Measurements from ENCODE around the gene ABCA4. TPM values are rescaled to one million over a fixed set of nuclear protein-coding genes. Genes with fewer than 3 reads are reported as not detected.
A peak's percentile ranks its signal among the peaks of the same experiment; 100 is the strongest.
"Not testable (repeated sequence)": the region's sequence is repeated elsewhere in the genome, so short reads cannot be mapped to it uniquely, and the experiment has no call there.

The ABCA4 gene
- 0.11 TPM in 1 of 2 replicates, not detected in the other for total RNA-seq (2014; rRNA removed; shearing (Covaris generic))

DNA sequence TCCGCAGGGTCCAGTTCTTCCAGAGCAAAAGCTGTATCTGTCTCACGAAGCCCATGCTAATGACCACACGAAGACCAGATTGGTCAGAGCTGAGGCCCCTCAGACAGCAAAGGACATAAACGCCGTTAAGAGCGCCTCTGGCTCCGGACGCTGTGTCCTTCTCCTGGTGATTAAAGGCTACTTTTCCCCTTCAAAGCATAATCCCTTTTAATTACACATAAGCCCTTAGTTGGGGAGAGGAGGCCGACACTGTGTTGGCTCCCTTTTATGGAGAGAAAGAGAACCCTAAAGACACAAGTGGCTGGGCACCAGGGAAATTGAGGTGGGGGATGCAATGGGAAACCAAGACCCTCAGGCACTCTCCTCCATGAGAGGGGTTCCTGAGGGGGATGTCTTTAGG lies at the start of gene ABCA4:
TSS of gene ABCA4 (minus strand) at position 158 of the 400 bp plus-strand sequence. CDS start at position 55, 103 bp downstream.
- H3K36me3 ChIP-seq: no peaks in the 10 kb centered on the region
- no peak within 1 kb of the TSS for H3K27ac ChIP-seq
- no peak for DNase-seq (ENCODE audit: low read depth in 1 of 2, low spot score in 2 of 2)
- H3K9me3 ChIP-seq (replicated peaks): no peaks in the 10 kb centered on the region
- H3K27me3 ChIP-seq (replicated peaks): no peaks in the 10 kb centered on the region
- H3K4me1 ChIP-seq (replicated peaks): peaks cover 12% of the 10 kb centered on the region
- H3K4me3 ChIP-seq: no peak within 1 kb of the TSS

DNA sequence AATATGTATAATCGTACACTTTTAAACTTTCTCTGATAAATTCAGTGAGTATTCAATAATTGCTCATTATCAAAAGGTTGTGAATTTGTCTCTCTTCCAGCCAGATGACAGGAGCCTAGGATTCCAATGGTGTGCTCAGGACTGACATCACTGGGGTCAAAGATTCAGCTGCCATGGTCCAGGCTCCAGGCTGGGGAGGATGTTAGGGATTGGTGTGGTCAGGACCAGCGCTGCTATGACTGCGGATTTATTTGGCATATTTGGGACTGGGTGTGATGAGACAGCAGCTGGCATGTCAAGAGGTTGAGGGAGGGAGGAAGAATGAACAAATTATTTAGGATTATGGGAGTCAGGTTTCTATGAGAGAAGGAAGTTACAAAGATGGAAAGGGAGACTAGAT lies 48.2 kb upstream of the ABCA4 start:
- peaks cover 28% of the 10 kb centered on the region for H3K36me3 ChIP-seq
- H3K4me3 ChIP-seq: no peak overlapping the region
- H3K4me1 ChIP-seq (replicated peaks): no peaks in the 10 kb centered on the region
- no peak for DNase-seq (ENCODE audit: low read depth in 1 of 2, low spot score in 2 of 2)
- no peaks in the 10 kb centered on the region for H3K9me3 ChIP-seq (replicated peaks)
- no peaks in the 10 kb centered on the region for H3K27me3 ChIP-seq (replicated peaks)
- H3K27ac ChIP-seq: no peak overlapping the region

DNA sequence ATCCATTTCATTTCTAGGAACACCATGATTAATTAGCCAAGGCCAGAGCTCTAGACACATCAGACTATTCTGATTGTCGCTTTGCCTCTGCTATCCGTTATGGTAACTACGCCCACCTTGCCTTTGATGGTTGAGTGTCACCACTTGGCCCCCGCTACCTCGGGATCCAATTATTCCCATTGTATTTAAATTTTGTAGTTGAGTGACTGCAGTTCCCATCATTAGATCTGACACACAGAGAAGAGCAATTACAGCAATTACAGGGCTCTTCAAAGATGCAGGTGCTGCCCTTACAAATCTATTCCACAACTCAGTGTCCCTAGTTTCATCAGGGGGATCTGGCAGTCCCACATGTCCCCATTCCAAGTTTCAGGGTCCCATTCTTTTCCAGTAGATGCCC lies 44.9 kb upstream of the ABCA4 start:
- H3K4me1 ChIP-seq (replicated peaks): peaks cover 4% of the 10 kb centered on the region
- peaks cover 8% of the 10 kb centered on the region for H3K36me3 ChIP-seq
- H3K27me3 ChIP-seq (replicated peaks): no peaks in the 10 kb centered on the region
- no peaks in the 10 kb centered on the region for H3K9me3 ChIP-seq (replicated peaks)
- DNase-seq (ENCODE audit: low read depth in 1 of 2, low spot score in 2 of 2): no peak
- no peak overlapping the region for H3K4me3 ChIP-seq
- H3K27ac ChIP-seq: no peak overlapping the region

DNA sequence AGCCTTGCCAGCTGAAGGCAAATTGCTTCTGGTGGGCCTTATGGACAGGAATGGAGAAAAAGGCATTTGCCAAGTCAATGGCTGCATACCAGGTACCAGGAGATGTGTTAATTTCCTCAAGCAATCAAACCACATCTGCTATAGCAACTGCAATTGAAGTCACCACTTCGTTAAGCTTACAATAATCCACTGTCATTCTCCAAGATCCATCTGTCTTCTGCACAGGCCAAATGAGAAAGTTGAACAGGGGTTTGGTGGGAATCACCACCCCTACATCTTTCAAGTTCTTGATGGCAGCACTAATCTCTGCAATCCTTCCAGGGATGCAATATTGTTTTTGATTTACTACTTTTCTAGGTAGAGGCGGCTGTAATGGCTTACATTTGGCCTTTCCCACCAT lies 43.9 kb upstream of the ABCA4 start:
- not testable (repeated sequence) for H3K9me3 ChIP-seq (replicated peaks); H3K4me3 ChIP-seq; DNase-seq (ENCODE audit: low read depth in 1 of 2, low spot score in 2 of 2); H3K27ac ChIP-seq; H3K4me1 ChIP-seq (replicated peaks); H3K27me3 ChIP-seq (replicated peaks); H3K36me3 ChIP-seq

DNA sequence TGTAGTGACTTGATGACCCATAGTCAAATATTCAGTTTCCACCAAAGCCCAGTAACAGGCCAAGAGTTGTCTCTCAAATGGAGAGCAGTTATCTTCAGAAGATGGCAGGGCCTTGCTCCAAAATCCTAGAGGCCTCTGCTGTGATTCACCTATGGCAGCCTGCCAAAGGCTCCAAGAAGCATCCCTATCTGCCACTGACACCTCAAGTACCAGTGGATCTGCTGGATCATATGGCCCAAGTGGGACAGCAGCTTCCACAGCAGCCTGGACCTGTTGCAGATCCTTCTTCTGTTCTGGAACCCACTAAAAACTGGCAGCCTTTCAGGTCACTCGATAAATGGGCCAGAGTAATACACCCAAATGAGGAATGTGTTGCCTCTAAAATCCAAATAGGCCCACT lies 43.2 kb upstream of the ABCA4 start:
- not testable (repeated sequence) for H3K9me3 ChIP-seq (replicated peaks)

DNA sequence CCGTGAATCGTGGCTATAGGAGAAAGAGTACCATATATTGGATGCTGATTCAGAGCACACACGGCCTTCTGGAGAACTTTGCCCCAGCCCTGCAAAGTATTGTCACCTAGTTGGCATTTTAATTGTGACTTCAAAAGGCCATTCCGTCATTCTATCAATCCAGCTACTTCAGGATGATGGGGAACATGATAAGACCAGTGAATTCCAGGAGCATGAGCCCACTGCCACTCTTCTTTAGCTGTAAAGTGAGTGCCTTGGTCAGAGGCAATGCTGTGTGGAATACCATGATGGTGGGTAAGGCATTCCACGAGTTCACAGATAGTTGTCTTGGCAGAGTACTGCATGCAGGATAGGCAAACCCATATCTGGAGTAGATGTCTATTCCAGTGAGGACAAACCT lies 42.3 kb upstream of the ABCA4 start:
- not testable (repeated sequence) for H3K27ac ChIP-seq; H3K36me3 ChIP-seq; H3K4me1 ChIP-seq (replicated peaks); DNase-seq (ENCODE audit: low read depth in 1 of 2, low spot score in 2 of 2); H3K4me3 ChIP-seq; H3K27me3 ChIP-seq (replicated peaks); H3K9me3 ChIP-seq (replicated peaks)

More for the DNA sequence above, 43.2 kb upstream of the ABCA4 start:
- H3K4me1 ChIP-seq (replicated peaks); H3K36me3 ChIP-seq; H3K27me3 ChIP-seq (replicated peaks); DNase-seq (ENCODE audit: low read depth in 1 of 2, low spot score in 2 of 2); H3K27ac ChIP-seq; H3K4me3 ChIP-seq: not testable (repeated sequence)

DNA sequence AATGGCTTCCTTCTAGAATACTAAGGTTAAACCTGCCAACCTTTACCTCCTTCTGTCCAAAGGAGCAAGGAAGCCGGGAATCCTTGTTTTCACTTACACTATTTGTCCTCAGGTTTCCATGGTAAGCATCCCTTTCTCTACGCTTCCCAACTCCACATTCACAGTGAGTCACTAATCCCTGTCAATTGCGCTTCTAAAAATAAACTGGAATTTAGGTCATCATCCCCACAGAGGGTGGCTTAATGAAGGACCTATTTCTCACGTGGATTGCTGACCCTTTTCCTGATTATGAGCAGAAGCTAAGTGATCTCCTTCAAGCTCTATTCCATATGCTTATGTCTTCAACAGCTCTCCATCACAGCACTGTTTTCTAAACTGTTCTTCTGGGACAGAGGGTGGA lies 39.9 kb upstream of the ABCA4 start:
- peak in 1 of 2 experiments; percentile 46 for DNase-seq (ENCODE audit: low read depth in 1 of 2, low spot score in 2 of 2)
- Histone ChIP-seq H3K4me3 (no peak overlapping the region), H3K27ac (peak overlapping the region; percentile 17), H3K27me3 (replicated peaks) (no peaks in the 10 kb centered on the region), H3K9me3 (replicated peaks) (no peaks in the 10 kb centered on the region), H3K36me3 (no peaks in the 10 kb centered on the region), H3K4me1 (replicated peaks) (peaks cover 10% of the 10 kb centered on the region)

DNA sequence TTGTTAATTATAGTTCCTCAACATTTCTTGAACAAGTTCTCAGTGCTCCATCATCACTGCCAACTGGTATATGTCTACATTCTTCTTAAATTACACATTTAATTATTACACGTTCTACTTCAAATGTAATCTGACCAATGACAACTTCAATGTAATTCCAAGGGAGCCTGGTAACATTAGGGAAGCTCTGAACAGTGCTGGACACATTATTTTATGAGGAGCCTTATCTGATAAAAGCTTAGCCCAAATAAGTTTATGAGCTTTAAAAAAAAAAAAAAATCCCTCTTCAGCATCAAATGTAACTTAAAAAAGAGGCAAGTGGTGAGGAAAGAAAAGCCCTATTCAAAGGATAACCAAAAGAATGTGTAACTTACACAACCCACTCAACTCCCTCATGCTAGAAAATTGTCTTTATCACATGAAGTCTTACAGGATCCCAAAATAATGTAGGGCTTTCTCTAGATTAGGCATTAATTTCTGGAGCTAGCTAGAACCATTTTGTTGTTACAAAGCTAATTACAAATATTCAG lies 35.2 kb upstream of the ABCA4 start:
- no peaks in the 10 kb centered on the region for H3K36me3 ChIP-seq
- peaks cover 9% of the 10 kb centered on the region for H3K4me1 ChIP-seq (replicated peaks)
- no peak overlapping the region for H3K4me3 ChIP-seq
- H3K27ac ChIP-seq: no peak overlapping the region
- DNase-seq (ENCODE audit: low read depth in 1 of 2, low spot score in 2 of 2): no peak
- H3K27me3 ChIP-seq (replicated peaks): no peaks in the 10 kb centered on the region
- H3K9me3 ChIP-seq (replicated peaks): no peaks in the 10 kb centered on the region

DNA sequence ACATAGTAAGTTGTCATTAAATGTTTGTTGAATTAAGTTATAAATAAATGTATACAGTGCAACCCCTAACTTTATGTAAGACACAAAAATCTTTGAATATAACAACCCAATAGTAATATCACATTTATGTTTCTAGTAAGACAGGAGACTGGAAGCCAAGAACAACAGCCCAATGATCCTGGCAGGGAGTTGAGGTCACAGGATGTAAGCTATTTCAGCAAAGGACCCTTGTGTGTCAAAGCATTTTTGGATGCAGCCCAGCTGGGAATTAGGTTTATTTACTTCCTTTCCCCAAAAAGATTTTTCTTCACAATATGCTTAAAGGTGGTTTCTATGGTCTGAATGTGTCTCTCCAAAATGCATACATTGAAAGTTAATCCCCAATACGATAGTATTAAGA lies 34.0 kb upstream of the ABCA4 start:
- no peaks in the 10 kb centered on the region for H3K4me1 ChIP-seq (replicated peaks)
- no peak overlapping the region for H3K4me3 ChIP-seq
- H3K27me3 ChIP-seq (replicated peaks): no peaks in the 10 kb centered on the region
- H3K36me3 ChIP-seq: no peaks in the 10 kb centered on the region
- no peaks in the 10 kb centered on the region for H3K9me3 ChIP-seq (replicated peaks)
- DNase-seq (ENCODE audit: low read depth in 1 of 2, low spot score in 2 of 2): no peak
- no peak overlapping the region for H3K27ac ChIP-seq

DNA sequence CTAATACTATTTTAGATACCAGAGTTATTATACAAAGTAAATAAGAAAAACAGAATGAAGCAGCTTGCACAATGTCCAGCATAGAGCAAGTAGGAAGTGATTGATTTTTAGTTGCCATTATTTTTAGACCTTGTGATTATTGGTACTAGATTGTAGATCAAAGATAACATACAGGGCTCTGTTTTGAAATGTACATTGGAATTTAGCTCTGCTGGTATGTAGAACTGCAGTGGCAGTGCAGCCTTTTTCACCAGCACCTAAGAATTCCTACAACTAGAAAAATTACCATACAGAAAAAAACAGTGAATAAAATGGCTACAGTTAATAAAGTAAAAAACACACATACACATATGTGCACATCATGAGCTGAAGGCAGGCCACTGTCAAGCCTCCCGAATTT lies 32.2 kb upstream of the ABCA4 start:
- no peaks in the 10 kb centered on the region for H3K27me3 ChIP-seq (replicated peaks)
- no peak overlapping the region for H3K4me3 ChIP-seq
- H3K27ac ChIP-seq: no peak overlapping the region
- H3K36me3 ChIP-seq: no peaks in the 10 kb centered on the region
- no peaks in the 10 kb centered on the region for H3K9me3 ChIP-seq (replicated peaks)
- DNase-seq (ENCODE audit: low read depth in 1 of 2, low spot score in 2 of 2): no peak
- H3K4me1 ChIP-seq (replicated peaks): no peaks in the 10 kb centered on the region

DNA sequence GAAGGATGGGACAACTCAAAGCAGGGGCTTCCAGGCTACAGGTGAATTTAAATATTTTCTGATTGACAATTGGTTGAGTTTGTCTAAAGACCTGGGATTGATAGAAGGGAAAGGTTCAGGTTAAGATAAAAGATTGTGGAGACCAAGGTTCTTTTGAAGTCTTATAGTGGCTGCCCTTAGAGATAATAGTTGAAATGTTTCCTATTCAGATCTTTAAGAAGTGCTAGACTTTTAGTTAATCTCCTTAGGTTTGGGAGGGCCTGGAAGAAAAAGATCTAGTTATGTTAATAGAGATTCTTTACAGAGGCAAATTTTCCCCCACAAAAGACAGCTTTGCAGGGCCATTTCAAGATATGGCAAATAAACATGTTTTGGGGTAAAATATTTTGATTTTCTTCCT lies 28.2 kb upstream of the ABCA4 start:
- H3K9me3 ChIP-seq (replicated peaks); H3K4me3 ChIP-seq; H3K36me3 ChIP-seq; DNase-seq (ENCODE audit: low read depth in 1 of 2, low spot score in 2 of 2); H3K27ac ChIP-seq; H3K27me3 ChIP-seq (replicated peaks); H3K4me1 ChIP-seq (replicated peaks): not testable (repeated sequence)

DNA sequence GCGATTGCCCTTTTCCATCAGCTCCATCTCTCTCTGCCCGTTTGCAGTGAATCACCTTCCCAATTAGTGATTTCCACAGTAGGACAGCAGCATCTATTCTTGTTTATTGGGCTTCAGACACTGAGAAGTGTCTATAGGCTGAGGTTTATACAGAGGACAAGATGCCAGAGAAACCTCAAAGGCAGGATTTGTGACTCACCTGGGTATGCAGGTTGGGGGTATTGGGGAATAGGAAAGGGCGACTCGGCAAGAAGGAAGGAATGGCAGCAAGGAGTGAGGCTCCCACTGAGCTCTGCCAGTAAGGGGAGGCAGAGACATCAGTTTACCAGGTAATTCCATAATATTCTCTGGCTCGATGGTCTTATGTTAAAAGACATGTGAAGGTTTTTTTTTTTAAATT lies 25.3 kb upstream of the ABCA4 start:
- Histone ChIP-seq H3K4me1 (replicated peaks) (peaks cover 9% of the 10 kb centered on the region; the same call in 1 of the 2 replicates), H3K27me3 (replicated peaks) (no peaks in the 10 kb centered on the region), H3K9me3 (replicated peaks) (no peaks in the 10 kb centered on the region), H3K27ac (no peak overlapping the region), H3K4me3 (no peak overlapping the region), H3K36me3 (no peaks in the 10 kb centered on the region)
- DNase-seq (ENCODE audit: low read depth in 1 of 2, low spot score in 2 of 2): no peak

DNA sequence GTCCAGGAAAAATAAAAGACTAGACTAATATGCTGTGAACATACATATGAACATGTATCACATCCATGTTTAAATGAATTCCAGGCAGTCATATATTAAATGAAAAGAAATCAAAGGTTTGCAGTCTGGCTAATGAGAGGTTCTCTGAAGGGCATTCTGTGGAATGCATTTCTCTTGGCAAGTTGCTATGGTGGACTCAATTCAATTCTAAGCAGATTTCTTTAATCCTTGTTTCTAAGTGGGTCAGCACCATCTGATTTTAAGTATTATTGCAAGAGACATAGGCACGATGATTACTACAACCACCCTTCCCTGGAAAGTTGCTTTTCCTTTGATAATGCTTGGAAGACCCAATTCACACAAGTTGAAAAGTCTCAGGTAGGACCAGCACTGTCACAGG lies 23.9 kb upstream of the ABCA4 start:
- Histone ChIP-seq H3K27me3 (replicated peaks) (no peaks in the 10 kb centered on the region), H3K36me3 (no peaks in the 10 kb centered on the region), H3K4me3 (no peak overlapping the region), H3K4me1 (replicated peaks) (peaks cover 9% of the 10 kb centered on the region; the same call in 1 of the 2 replicates), H3K9me3 (replicated peaks) (no peaks in the 10 kb centered on the region), H3K27ac (no peak overlapping the region)
- DNase-seq (ENCODE audit: low read depth in 1 of 2, low spot score in 2 of 2): no peak

DNA sequence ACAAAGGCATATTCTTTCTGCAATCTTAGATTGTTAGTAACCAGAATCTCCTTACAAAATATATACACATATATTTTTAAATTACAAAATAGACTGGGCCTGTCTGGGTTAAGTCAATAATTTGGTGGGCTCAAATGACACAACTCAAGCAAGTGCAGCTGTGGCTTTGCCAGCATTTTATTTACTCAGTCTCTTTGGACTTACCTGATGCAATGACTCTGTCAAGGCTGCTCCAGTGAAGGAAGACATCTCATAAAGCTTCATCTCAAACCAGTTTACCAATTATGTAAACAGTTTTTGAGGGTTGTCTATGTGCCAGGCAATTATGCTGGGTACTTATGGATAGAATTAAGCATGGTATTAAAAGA lies 22.8 kb upstream of the ABCA4 start:
- no peaks in the 10 kb centered on the region for H3K36me3 ChIP-seq
- no peaks in the 10 kb centered on the region for H3K27me3 ChIP-seq (replicated peaks)
- H3K4me1 ChIP-seq (replicated peaks): peaks cover 9% of the 10 kb centered on the region; the same call in 1 of the 2 replicates
- no peaks in the 10 kb centered on the region for H3K9me3 ChIP-seq (replicated peaks)
- no peak for DNase-seq (ENCODE audit: low read depth in 1 of 2, low spot score in 2 of 2)
- no peak overlapping the region for H3K4me3 ChIP-seq
- H3K27ac ChIP-seq: no peak overlapping the region

DNA sequence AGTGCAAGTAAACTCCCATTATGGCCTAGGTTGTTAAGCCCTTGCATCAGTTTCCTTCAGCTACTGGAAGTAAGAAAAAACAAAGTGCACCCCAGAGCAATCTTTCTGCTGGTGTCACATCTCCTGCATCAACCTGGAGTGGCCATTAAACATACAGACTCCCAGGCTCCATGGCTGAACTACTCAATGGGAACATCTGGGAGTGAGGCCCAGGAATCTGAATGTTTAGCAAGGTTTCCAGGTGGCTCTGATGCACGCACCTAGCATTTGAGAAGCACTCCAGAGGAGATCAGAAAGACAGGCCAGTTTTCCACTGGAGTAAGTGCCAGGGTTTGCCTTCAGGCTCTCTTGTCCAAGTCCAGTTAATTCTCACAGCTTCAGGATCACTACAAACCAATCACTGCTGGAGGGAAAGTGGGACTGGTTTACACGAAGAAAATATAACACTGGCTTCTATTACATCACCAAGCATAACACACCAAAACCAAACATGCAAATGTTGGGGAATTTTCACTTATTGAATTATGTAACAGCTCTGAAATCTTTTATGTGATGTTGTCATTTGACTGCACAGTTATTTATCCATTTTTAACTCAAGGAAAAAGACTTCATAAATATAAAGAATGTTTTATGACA lies 22.3 kb upstream of the ABCA4 start:
- peaks cover 9% of the 10 kb centered on the region; the same call in 1 of the 2 replicates for H3K4me1 ChIP-seq (replicated peaks)
- no peaks in the 10 kb centered on the region for H3K36me3 ChIP-seq
- DNase-seq (ENCODE audit: low read depth in 1 of 2, low spot score in 2 of 2): no peak
- H3K27me3 ChIP-seq (replicated peaks): no peaks in the 10 kb centered on the region
- H3K4me3 ChIP-seq: no peak overlapping the region
- no peaks in the 10 kb centered on the region for H3K9me3 ChIP-seq (replicated peaks)
- no peak overlapping the region for H3K27ac ChIP-seq
